GM21786 (cell line): Measurements from ENCODE around the gene ERBB3.
"Not testable (repeated sequence)": the region's sequence is repeated elsewhere in the genome, so short reads cannot be mapped to it uniquely, and the experiment has no call there.

ENCODE experiments used
- ATAC-seq: cut with Tn5 transposase; IDR thresholded peaks from one replicate; pipeline ENCODE4 v1.9.1; 2021; ENCODE audit not compliant: unreplicated experiment

Gene ERBB3

GRCh38 chr12:56079723-56080555, at the start of gene ERBB3:
Gene ERBB3 (plus strand): TSS chr12:56080165. CDS start chr12:56080301, 136 bp downstream.
- no peak for ATAC-seq

- ATAC-seq, result no peak
These were observed 48.0 kb upstream of the ERBB3 start for GRCh38 chr12:56031987-56032386.

- ATAC-seq, result no peak
These were observed 45.2 kb upstream of the ERBB3 start for GRCh38 chr12:56034586-56035332.

- no peak for ATAC-seq
These were observed 42.8 kb upstream of the ERBB3 start for GRCh38 chr12:56037161-56037560.

GRCh38 chr12:56038022-56038655, 41.8 kb upstream of the ERBB3 start:
- ATAC-seq, result no peak

- no peak for ATAC-seq
These were observed 39.8 kb upstream of the ERBB3 start for GRCh38 chr12:56040151-56040550.

GRCh38 chr12:56040963-56041551, 38.9 kb upstream of the ERBB3 start:
- no peak for ATAC-seq

GRCh38 chr12:56041552-56042429, 38.2 kb upstream of the ERBB3 start, which contains the start of gene RPS26:
Gene RPS26 (plus strand): TSS chr12:56041918. CDS start chr12:56042167, 249 bp downstream.
- ATAC-seq, result peak; percentile 96

- not testable (repeated sequence) for ATAC-seq
These were observed 37.5 kb upstream of the ERBB3 start for GRCh38 chr12:56042430-56042813.

GRCh38 chr12:56042843-56043242, 37.1 kb upstream of the ERBB3 start:
- no peak for ATAC-seq

GRCh38 chr12:56046027-56046780, 33.8 kb upstream of the ERBB3 start:
- ATAC-seq, result no peak

- ATAC-seq, result no peak
These were observed 26.5 kb upstream of the ERBB3 start for GRCh38 chr12:56053407-56053893.

- not testable (repeated sequence) for ATAC-seq
These were observed 20.0 kb upstream of the ERBB3 start for GRCh38 chr12:56059964-56060363.

- no peak for ATAC-seq
These were observed 18.0 kb upstream of the ERBB3 start for GRCh38 chr12:56061982-56062381.

- no peak for ATAC-seq
These were observed 17.0 kb upstream of the ERBB3 start for GRCh38 chr12:56062996-56063395.

GRCh38 chr12:56071648-56072047, 8.3 kb upstream of the ERBB3 start:
- no peak for ATAC-seq

GRCh38 chr12:56074396-56074795, 5.6 kb upstream of the ERBB3 start:
- no peak for ATAC-seq

- not testable (repeated sequence) for ATAC-seq
These were observed 2.0 kb upstream of the ERBB3 start for GRCh38 chr12:56077966-56078365.

GRCh38 chr12:56078427-56078826, 1.5 kb upstream of the ERBB3 start:
- ATAC-seq, result no peak
